ENCODE data around the gene DDX24. TPM values are rescaled to one million over a fixed set of nuclear protein-coding genes. Genes with fewer than 3 reads are reported as not detected.
A peak's percentile ranks its signal among the peaks of the same experiment; 100 is the strongest.
"Not testable (repeated sequence)": the region's sequence is repeated elsewhere in the genome, so short reads cannot be mapped to it uniquely, and the experiment has no call there.

The DDX24 gene
- total RNA-seq, 4 donors from 2014 or later, result 66.2 to 210 (median 72.5) TPM

DNA sequence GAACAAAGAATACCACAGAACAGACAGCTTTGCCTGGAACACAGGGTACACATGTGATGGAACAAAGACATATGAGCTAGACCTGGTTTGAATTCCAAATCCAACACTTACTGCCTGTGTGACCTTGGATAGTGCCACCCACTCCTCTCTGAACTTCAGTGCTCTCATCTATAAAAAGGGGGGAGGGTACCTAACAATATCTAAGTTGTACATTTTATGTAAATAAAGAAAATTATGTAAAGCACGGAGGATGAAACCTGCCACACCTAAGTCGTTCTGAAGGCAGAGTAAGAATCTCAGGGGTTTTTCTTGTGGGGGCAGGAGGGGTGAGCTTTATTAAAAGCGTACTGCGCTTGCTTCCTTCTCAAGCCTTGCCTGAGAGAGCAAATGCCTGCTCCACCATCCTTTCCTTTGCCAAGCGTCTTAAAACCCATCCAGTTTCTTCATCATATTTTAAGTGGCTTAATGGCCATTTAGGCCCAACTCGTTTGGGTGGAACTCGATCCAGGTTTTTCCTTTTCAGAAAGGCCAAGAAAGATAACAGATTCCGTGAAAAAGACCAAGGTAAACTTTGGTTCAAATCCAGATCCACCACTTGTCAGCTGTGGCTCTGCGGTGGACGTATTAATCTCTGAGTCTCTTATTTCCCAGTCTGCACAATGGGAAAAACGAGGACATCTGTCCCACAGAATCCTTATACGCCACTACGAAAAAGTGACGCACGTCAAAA lies 946 bp downstream of the DDX24 start:
- H3K4me1 ChIP-seq, result peaks cover 0 to 42% (median 10%) of the 10 kb centered on the region in 4 donors
- no peak for DNase-seq
- no peak for TF ChIP-seq CTCF (IDR thresholded peaks at IDR 0.05)
- no peak for TF ChIP-seq POLR2A (IDR thresholded peaks at IDR 0.05)

GRCh38 chr14:94077823-94078222 lies 3.2 kb downstream of the DDX24 start:
- H3K9me3 ChIP-seq, result peaks cover 0 to 4% (median 0%) of the 10 kb centered on the region in 4 donors
- DNase-seq, result no peak
- H3K27me3 ChIP-seq, result no peaks in the 10 kb centered on the region
- H3K27ac ChIP-seq, result no peak overlapping the region
- H3K4me3 ChIP-seq, result peak overlapping the region in 3 of 4 donors; percentile 26 to 76 (median 72)
- peaks cover 0 to 42% (median 10%) of the 10 kb centered on the region in 4 donors for H3K4me1 ChIP-seq
- peaks cover 0 to 23% (median 0%) of the 10 kb centered on the region in 3 donors for H3K36me3 ChIP-seq
- no peak for TF ChIP-seq CTCF (IDR thresholded peaks at IDR 0.05)
- TF ChIP-seq POLR2A (IDR thresholded peaks at IDR 0.05), result no peak

More for the DNA sequence above, 946 bp downstream of the DDX24 start:
- Histone ChIP-seq H3K27ac (peak overlapping the region; percentile 86 to 96 (median 92)), H3K4me3 (peak overlapping the region; percentile 72 to 100 (median 84)), H3K9me3 (no peaks in the 10 kb centered on the region), H3K27me3 (no peaks in the 10 kb centered on the region), H3K36me3 (peaks cover 0 to 18% (median 0%) of the 10 kb centered on the region in 3 donors)

- TF ChIP-seq CTCF (IDR thresholded peaks at IDR 0.05), result no peak
- no peak for TF ChIP-seq POLR2A (IDR thresholded peaks at IDR 0.05)
- Histone ChIP-seq H3K4me3 (peak overlapping the region in 2 of 4 donors; percentile 20 to 72), H3K27ac (no peak overlapping the region), H3K27me3 (no peaks in the 10 kb centered on the region), H3K36me3 (peaks cover 0 to 23% (median 0%) of the 10 kb centered on the region in 3 donors), H3K4me1 (peaks cover 0 to 40% (median 10%) of the 10 kb centered on the region in 4 donors), H3K9me3 (peaks cover 0 to 4% (median 0%) of the 10 kb centered on the region in 4 donors)
- DNase-seq, result no peak
Observed at GRCh38 chr14:94077111-94077821, 3.7 kb downstream of the DDX24 start.

DNA sequence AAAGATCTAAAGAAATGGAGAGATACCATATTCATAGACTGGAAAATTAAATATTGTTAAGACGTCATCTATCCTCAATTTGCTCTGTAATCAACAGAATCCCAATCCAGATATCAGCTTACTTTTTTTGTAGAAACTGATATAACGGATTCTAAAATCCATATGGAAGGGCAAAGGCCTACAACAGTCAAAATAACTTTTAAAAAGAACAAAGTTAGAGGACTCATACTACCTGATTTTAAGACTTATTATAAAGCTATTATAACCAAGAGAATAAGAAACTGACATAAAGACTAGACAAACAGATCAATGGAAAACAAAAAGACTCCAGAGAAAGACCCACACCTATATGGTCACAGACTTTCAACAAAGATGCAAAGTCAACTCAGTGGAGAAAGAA lies 6.0 kb downstream of the DDX24 start:
- DNase-seq, result no peak
- H3K27me3 ChIP-seq, result no peaks in the 10 kb centered on the region
- no peak overlapping the region for H3K4me3 ChIP-seq
- TF ChIP-seq CTCF (IDR thresholded peaks at IDR 0.05), result no peak
- peaks cover 0 to 4% (median 0%) of the 10 kb centered on the region in 4 donors for H3K9me3 ChIP-seq
- H3K4me1 ChIP-seq, result peaks cover 0 to 31% (median 10%) of the 10 kb centered on the region in 4 donors
- peaks cover 0 to 23% (median 0%) of the 10 kb centered on the region in 3 donors for H3K36me3 ChIP-seq
- H3K27ac ChIP-seq, result no peak overlapping the region

GRCh38 chr14:94074534-94074933 lies 6.5 kb downstream of the DDX24 start:
- Histone ChIP-seq H3K27me3 (no peaks in the 10 kb centered on the region), H3K9me3 (peaks cover 0 to 4% (median 0%) of the 10 kb centered on the region in 4 donors), H3K27ac (no peak overlapping the region), H3K36me3 (peaks cover 0 to 23% (median 0%) of the 10 kb centered on the region in 3 donors), H3K4me1 (peaks cover 0 to 28% (median 10%) of the 10 kb centered on the region in 4 donors), H3K4me3 (no peak overlapping the region)
- no peak for DNase-seq
- TF ChIP-seq CTCF (IDR thresholded peaks at IDR 0.05), result no peak
- no peak for TF ChIP-seq POLR2A (IDR thresholded peaks at IDR 0.05)

- H3K36me3 ChIP-seq, H3K4me3 ChIP-seq, H3K27ac ChIP-seq, H3K4me1 ChIP-seq, H3K27me3 ChIP-seq, DNase-seq, H3K9me3 ChIP-seq: not testable (repeated sequence)
Observed at GRCh38 chr14:94072076-94072475, 8.9 kb downstream of the DDX24 start.
